Ascending aorta (tissue), 2 donors: ENCODE measurements around the gene CANX. TPM values are rescaled to one million over a fixed set of nuclear protein-coding genes. Genes with fewer than 3 reads are reported as not detected.

Source experiments
- DNase-seq, 2 donors: peaks; one replicate each; pipeline ENCODE4 v3.0.0-alpha.2; 2019; ENCODE audit warnings: low spot score in 2 of 2
- H3K27ac ChIP-seq, 2 donors: fragments of 200-600 bp; sonication (generic); one replicate each; pipeline ENCODE4 v1.5.1; 2016 to 2017; ENCODE audit warnings: mild to moderate bottlenecking in 1 of 2
- H3K27me3 ChIP-seq: fragments of 200-600 bp; sonication (generic); one replicate; pipeline ENCODE4 v1.5.1; 2017
- H3K36me3 ChIP-seq, 2 donors: fragments of 200-600 bp; sonication (generic); one replicate each; pipeline ENCODE4 v1.5.1; 2016
- H3K4me1 ChIP-seq, 2 donors: fragments of 200-600 bp; sonication (generic); one replicate each; pipeline ENCODE4 v1.5.1; 2016 to 2017; ENCODE audit warnings: mild to moderate bottlenecking in 1 of 2
- H3K4me3 ChIP-seq, 2 donors: fragments of 200-600 bp; sonication (generic); one replicate each; pipeline ENCODE4 v1.5.1; 2016 to 2017; ENCODE audit warnings: mild to moderate bottlenecking in 1 of 2
- H3K9me3 ChIP-seq, 2 donors: fragments of 200-600 bp; sonication (generic); one replicate each; pipeline ENCODE4 v1.5.1; 2016
- CTCF ChIP-seq, 3 experiments: fragments of 200-600 bp in 2 of 3; fragments of 450-650 bp in 1 of 3; sonication (generic) in 2 of 3; IDR thresholded peaks; one replicate each; pipeline ENCODE4 v1.5.1; 2016 to 2019; ENCODE audit warnings: antibody characterized with exemption in 3 of 3, mild to moderate bottlenecking in 1 of 3, moderate library complexity in 1 of 3
- intact Hi-C: fragments of 100-400 bp; cut with DNase I; formaldehyde crosslinking; loops from one replicate; pipeline ENCODE4 v1.15.1; 2023
- total RNA-seq: library from RNA; depleted of rRNA; stranded (reverse); fragments of >200 nt; gene quantifications from one replicate; pipeline ENCODE4 v1.1.0, GENCODE V29; 2016

CANX gene
- total RNA-seq, 1 donor from 2014 or later: 214 TPM

- no peak overlapping the region for H3K4me3 ChIP-seq
- peaks cover 0 to 11% of the 10 kb centered on the region in 2 donors for H3K4me1 ChIP-seq
- intact Hi-C loops: no loop called here
Measured at GRCh38 chr5:179755022-179755421, 56.3 kb downstream of the CANX start.

GRCh38 chr5:179758955-179759354 lies 60.2 kb downstream of the CANX start:
- intact Hi-C loops: no loop called here
- H3K27ac ChIP-seq: no peak overlapping the region
- H3K27me3 ChIP-seq: no peaks in the 10 kb centered on the region
- TF ChIP-seq CTCF (IDR thresholded peaks at IDR 0.05): no peak
- no peaks in the 10 kb centered on the region for H3K9me3 ChIP-seq
- H3K36me3 ChIP-seq: no peaks in the 10 kb centered on the region
- peaks cover 6 to 29% of the 10 kb centered on the region in 2 donors for H3K4me1 ChIP-seq
- no peak overlapping the region for H3K4me3 ChIP-seq
- no peak for DNase-seq

More at GRCh38 chr5:179755022-179755421, 56.3 kb downstream of the CANX start:
- no peak for DNase-seq
- TF ChIP-seq CTCF (IDR thresholded peaks at IDR 0.05): no peak
- Histone ChIP-seq H3K27me3 (no peaks in the 10 kb centered on the region), H3K36me3 (no peaks in the 10 kb centered on the region), H3K9me3 (no peaks in the 10 kb centered on the region), H3K27ac (no peak overlapping the region)

DNA sequence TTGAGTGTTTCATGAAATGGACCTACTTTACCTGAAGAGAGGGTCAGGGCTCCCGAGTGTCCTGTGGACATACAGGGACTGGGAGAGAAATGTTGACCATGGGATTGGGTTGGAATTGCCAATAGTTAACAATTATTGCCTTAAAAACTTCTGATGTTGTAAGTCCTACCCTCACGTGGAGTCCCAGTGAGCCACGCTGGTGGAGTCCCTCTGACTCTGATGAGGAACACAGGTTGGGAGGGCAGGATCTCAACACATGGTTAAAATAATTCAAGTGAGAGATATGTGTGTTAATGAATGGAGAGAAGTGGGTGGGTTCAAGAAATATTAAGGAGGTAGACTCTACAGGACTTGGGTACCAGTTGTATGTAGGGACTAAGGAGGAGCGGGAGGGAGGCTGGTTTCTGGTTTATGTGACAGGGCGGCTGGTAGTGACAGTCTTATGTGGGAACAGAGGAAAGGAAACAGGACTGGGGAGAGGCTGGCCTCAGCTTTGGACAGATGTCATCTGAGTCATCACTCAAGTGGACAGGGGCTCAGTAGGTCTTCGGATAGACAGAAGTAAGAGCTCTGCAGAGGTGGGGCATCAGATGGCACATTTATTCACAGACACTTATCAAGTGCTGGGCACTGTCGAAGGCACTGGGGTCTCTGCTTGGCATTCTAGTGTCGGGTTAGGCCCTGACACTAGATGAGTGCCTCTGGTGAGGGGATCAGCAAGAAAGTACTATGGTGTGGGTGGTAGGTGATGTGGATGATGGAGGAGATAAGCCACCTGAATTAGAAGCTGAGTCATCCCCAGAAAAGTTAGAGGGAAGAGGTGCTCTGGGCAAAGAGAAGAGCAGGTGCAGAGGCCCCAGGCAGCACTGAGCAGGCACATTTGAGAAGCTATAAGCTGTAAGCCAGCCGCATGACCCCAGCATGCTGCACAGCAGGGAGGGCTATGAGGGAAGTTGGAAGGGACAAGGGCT lies 61.1 kb downstream of the CANX start:
- no peaks in the 10 kb centered on the region for H3K27me3 ChIP-seq
- H3K4me3 ChIP-seq: no peak overlapping the region
- H3K9me3 ChIP-seq: no peaks in the 10 kb centered on the region
- H3K27ac ChIP-seq: peak overlapping the region in 1 of 2 donors; percentile 14
- peaks cover 8 to 38% of the 10 kb centered on the region in 2 donors for H3K4me1 ChIP-seq
- TF ChIP-seq CTCF (IDR thresholded peaks at IDR 0.05): no peak
- H3K36me3 ChIP-seq: no peaks in the 10 kb centered on the region
- intact Hi-C loops: no loop called here
- no peak for DNase-seq

DNA sequence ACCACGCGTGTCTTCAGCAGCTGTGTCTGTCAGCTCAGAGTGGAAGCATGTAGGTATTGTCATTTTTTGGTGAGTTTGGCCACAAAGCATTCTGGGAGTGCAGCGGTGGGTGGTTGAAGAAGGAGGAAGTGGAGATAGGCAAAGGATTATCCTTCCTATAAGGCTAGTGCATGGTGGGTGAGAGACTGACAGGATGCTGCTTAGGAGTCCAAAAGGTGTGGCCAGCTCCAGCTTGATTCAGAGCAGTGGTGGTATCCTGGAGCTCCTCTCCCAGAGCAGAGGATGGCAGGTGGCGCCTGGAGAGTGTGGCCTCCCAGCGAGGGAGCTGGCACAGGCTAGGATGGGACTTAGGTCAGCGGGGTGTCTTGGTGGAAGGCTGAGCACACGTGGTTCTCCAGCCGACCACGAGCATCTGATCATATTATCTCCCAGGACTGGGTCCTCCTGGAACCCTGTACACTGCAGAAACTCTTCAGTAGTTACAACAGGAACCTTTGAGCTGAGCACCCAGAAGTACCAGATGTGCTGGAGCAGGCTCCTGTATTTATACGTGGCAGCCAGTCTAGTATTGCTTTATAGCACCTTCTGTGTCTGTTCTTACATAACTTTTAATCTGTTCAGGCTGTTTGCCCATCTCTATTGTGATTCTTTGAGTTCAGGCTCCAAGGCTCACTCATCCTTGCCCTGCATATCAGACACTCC lies 63.5 kb downstream of the CANX start:
- peak overlapping the region; percentile 21 to 54 for H3K27ac ChIP-seq
- H3K4me1 ChIP-seq: peaks cover 22 to 52% of the 10 kb centered on the region in 2 donors
- no peak overlapping the region for H3K4me3 ChIP-seq
- H3K36me3 ChIP-seq: peaks cover 9 to 12% of the 10 kb centered on the region in 2 donors
- intact Hi-C loops: no loop called here
- H3K27me3 ChIP-seq: no peaks in the 10 kb centered on the region
- no peaks in the 10 kb centered on the region for H3K9me3 ChIP-seq
- DNase-seq: no peak
- TF ChIP-seq CTCF (IDR thresholded peaks at IDR 0.05): no peak

GRCh38 chr5:179762781-179763176 lies 64.0 kb downstream of the CANX start:
- TF ChIP-seq CTCF (IDR thresholded peaks at IDR 0.05): no peak
- H3K27me3 ChIP-seq: no peaks in the 10 kb centered on the region
- no peak for DNase-seq
- H3K36me3 ChIP-seq: peaks cover 12% of the 10 kb centered on the region in 2 donors
- no peaks in the 10 kb centered on the region for H3K9me3 ChIP-seq
- no peak overlapping the region for H3K4me3 ChIP-seq
- intact Hi-C loops: loop anchor here (1.0 kb wide), 2 partner anchors 30 to 34 kb away; partner anchors contain the start of gene MAML1
- H3K4me1 ChIP-seq: peaks cover 22 to 52% of the 10 kb centered on the region in 2 donors
- H3K27ac ChIP-seq: peak overlapping the region; percentile 21 to 54
